Activated CD4-positive, alpha-beta T cell treated with anti-CD3 and anti-CD28 coated beads for 36 hours (primary cell): ENCODE results near the gene FLOT2. TPM values are rescaled to one million over a fixed set of nuclear protein-coding genes. Genes with fewer than 3 reads are reported as not detected.

Experiments
- ATAC-seq: fragments of 200-7000 bp; cut with Tn5 transposase; one replicate; pipeline ENCODE4 v1.10.0; 2021; ENCODE audit warnings: mild to moderate bottlenecking, moderate library complexity
- CTCF ChIA-PET: fragments of 350-600 bp; sonication (Branson Sonifier 250); formaldehyde crosslinking; loops from one replicate; lab custom pipeline; 2021; ENCODE audit warnings: antibody characterized with exemption; lab: Charles Lee
- POLR2A ChIA-PET: fragments of 350-600 bp; sonication (Branson Sonifier 250); formaldehyde crosslinking; loops from one replicate; lab custom pipeline; 2021; ENCODE audit warnings: antibody characterized with exemption, inconsistent platforms; lab: Charles Lee
- DNase-seq: peaks from one replicate; pipeline ENCODE4 v3.0.0-alpha.2; 2020
- H3K27ac Mint-ChIP-seq: one replicate; pipeline ENCODE4 v1.8.0; 2021; ENCODE audit warnings: mixed read lengths
- H3K27me3 Mint-ChIP-seq: one replicate; pipeline ENCODE4 v1.8.0; 2021; ENCODE audit warnings: mixed read lengths
- H3K36me3 Mint-ChIP-seq: one replicate; pipeline ENCODE4 v1.8.0; 2021; ENCODE audit warnings: low read depth, mixed read lengths
- H3K4me1 Mint-ChIP-seq: one replicate; pipeline ENCODE4 v1.8.0; 2021; ENCODE audit warnings: mixed read lengths
- H3K4me3 Mint-ChIP-seq: one replicate; pipeline ENCODE4 v1.8.0; 2021; ENCODE audit warnings: mild to moderate bottlenecking, moderate library complexity, mixed read lengths
- H3K9me3 Mint-ChIP-seq: one replicate; pipeline ENCODE4 v1.8.0; 2021; ENCODE audit warnings: low read depth, mixed read lengths
- intact Hi-C, 2 experiments: fragments of 100-400 bp; cut with DNase I in 1 of 2; cut with micrococcal nuclease in 1 of 2; formaldehyde crosslinking; loops; one replicate each; pipeline versions ENCODE4 v1.14.2 to v1.15.1; 2022 to 2024; cut with DNase I, micrococcal nuclease
- total RNA-seq, 2 experiments: library from RNA; stranded (reverse); gene quantifications; one replicate each; pipeline ENCODE4 v1.2.3, GENCODE V29; 2021

FLOT2 gene, protein sequence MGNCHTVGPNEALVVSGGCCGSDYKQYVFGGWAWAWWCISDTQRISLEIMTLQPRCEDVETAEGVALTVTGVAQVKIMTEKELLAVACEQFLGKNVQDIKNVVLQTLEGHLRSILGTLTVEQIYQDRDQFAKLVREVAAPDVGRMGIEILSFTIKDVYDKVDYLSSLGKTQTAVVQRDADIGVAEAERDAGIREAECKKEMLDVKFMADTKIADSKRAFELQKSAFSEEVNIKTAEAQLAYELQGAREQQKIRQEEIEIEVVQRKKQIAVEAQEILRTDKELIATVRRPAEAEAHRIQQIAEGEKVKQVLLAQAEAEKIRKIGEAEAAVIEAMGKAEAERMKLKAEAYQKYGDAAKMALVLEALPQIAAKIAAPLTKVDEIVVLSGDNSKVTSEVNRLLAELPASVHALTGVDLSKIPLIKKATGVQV
- 10 to 100 TPM; 81.3 to 88.4 TPM for total RNA-seq

DNA sequence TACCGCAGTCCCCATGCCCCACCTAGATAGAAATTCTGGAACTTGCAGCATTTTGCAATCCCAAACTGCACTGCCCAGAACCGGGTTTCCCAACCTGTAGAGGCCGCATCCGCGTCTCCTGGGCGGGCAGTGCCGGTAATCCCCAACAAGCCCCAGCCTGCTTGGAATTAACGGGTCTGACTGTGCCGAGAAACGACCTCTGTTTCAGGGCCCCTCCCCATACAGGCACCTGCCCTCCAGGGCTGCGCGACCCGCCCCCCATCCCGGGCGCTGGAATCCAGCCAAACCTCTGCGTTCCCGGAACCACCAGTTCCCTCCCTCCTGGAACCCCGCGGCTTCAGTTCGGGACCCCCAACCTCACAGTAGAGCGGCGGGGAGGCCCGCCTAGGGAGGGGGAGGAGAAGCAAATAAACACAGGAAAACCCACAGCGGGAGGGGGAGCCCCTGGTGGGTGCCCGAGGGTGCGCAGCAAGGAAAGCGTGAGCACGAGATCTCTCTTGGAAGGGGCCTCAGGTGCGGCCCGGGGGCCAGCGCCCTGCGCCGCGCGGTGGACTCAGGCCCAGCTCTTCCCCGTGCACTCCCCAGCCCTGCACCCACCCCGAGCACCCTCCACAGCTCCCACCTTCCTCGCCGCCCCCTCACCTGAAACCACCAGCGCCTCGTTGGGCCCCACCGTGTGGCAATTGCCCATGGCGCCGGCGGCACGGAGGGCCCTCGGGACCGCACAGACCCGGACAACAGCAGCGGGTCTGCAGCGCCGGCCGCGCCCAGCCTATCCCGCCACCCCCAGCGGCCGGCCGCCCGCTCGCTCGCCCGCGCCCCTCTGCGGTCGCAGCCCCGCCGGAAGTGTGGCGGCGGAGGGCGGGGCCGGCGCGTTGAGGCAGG is at the start of gene FLOT2:
TSS of gene FLOT2 (minus strand) at position 850 of the 885 bp plus-strand sequence. CDS start at position 691, 159 bp downstream.
- POLR2A ChIA-PET: interaction anchor here (0.6 to 0.9 kb wide), 2 partner anchors 46 to 52 kb away, joined by 4 read pairs; no protein-coding TSS in a partner anchor
- Mint-ChIP-seq H3K9me3 (no peaks in the 10 kb centered on the region), H3K27me3 (no peaks in the 10 kb centered on the region), H3K4me3 (peak within 1 kb of the TSS; percentile 93), H3K4me1 (peaks cover 73% of the 10 kb centered on the region), H3K27ac (peak within 1 kb of the TSS; percentile 93), H3K36me3 (peaks cover 35% of the 10 kb centered on the region)
- intact Hi-C loops: loop anchor here (1.0 to 2.0 kb wide), 4 partner anchors 42 to 242 kb away; partner anchors contain the start of gene ERAL1 (in 1 of the 2)
- CTCF ChIA-PET: interaction anchor here (0.6 to 2.5 kb wide), 18 partner anchors 12 to 1427 kb away, joined by 3 to 9 read pairs (median 4); partner anchors contain the start of genes FAM222B and PHF12
- peak; percentile 84 for DNase-seq
- ATAC-seq: peak; percentile 59

DNA sequence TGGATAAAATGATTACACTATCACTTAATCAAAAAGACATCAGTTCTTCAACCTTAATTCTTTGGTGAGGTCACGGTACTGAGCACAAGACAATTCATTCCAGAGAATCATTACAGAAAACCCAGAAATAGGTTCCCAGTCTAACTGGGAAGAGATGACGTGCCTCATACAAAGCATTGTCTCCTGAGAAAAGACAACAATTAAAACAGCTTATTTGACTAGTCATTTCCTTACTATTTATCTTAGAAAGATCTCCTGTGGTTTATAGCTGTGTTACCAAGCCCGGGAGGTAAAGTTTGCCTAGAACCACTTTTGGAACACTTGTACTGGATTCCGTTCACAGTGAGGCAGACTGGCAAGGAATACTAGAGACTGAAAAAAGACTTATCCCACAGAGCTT is 48.7 kb upstream of the FLOT2 start:
- H3K36me3 Mint-ChIP-seq: peaks cover 66% of the 10 kb centered on the region
- intact Hi-C loops: loop anchor here in 1 of 2 experiments (1.0 to 5.0 kb wide), 2 partner anchors 20 to 1654 kb away; partner anchors contain the start of gene WSB1
- ChIA-PET CTCF (interaction anchor here (0.6 to 4.2 kb wide), 7 partner anchors 9 to 218 kb away, joined by 3 to 26 read pairs (median 10); no protein-coding TSS in a partner anchor), POLR2A (interaction anchor here (0.6 to 1.0 kb wide), 3 partner anchors 215 to 227 kb away, joined by 3 read pairs; partner anchors contain the start of gene RPL23A)
- DNase-seq (no peak), ATAC-seq (peak; percentile 5)
- peak overlapping the region; percentile 56 for H3K4me3 Mint-ChIP-seq
- peaks cover 68% of the 10 kb centered on the region for H3K4me1 Mint-ChIP-seq
- no peaks in the 10 kb centered on the region for H3K27me3 Mint-ChIP-seq
- H3K27ac Mint-ChIP-seq: peak overlapping the region; percentile 87
- no peaks in the 10 kb centered on the region for H3K9me3 Mint-ChIP-seq

DNA sequence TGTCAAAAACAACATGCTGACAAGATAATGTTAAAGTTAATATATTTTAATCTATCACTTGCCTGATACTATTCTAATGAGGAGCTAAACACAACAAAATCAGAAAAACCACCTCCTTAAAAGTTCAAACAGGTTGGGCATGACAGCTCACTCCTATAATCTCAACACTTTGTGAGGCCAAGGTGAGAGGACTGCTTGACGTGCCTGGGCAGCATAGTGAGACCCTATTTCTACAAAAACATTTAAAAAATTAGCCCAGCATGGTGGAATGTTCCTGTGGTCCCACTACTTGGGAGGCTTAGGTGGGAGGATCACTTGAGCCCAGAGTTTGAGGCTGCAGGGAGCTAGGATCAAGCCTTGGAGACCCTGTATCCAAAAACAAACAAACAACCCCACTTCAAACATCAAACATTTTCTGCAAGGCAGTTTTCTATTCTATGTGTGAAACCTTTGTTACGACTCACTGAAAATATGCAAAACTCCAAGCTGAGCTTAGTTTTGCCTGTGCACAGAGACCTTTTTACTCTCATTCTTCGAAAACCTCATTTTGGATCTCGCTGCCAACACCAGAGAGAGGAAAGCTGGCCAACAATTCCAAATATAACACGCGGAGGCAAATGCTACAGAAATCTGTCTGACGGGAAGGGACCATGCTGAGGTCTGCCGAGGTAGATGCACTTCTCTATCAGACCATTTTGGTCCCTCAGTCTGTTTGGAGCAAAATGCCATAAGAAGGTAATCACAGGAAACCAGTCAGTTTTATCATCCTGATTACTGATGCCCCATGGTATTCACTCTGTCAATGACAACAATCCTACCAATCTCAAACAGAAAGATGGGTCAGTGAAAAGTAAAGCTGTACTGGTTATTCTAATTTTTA is 47.6 kb upstream of the FLOT2 start:
- no peaks in the 10 kb centered on the region for H3K27me3 Mint-ChIP-seq
- DNase-seq (no peak), ATAC-seq (no peak)
- H3K4me1 Mint-ChIP-seq: peaks cover 79% of the 10 kb centered on the region
- POLR2A ChIA-PET: interaction anchor here (0.8 kb wide), 1 partner anchor 18 kb away, joined by 4 read pairs; no protein-coding TSS in a partner anchor
- intact Hi-C loops: loop anchor here in 1 of 2 experiments (5.0 kb wide), 1 partner anchor 1653 kb away; the partner anchor contains the start of gene WSB1
- H3K9me3 Mint-ChIP-seq: no peaks in the 10 kb centered on the region
- peaks cover 64% of the 10 kb centered on the region for H3K36me3 Mint-ChIP-seq
- peak overlapping the region; percentile 87 for H3K27ac Mint-ChIP-seq
- CTCF ChIA-PET: interaction anchor here (0.5 to 4.2 kb wide), 8 partner anchors 8 to 177 kb away, joined by 3 to 26 read pairs (median 7); no protein-coding TSS in a partner anchor
- no peak overlapping the region for H3K4me3 Mint-ChIP-seq

DNA sequence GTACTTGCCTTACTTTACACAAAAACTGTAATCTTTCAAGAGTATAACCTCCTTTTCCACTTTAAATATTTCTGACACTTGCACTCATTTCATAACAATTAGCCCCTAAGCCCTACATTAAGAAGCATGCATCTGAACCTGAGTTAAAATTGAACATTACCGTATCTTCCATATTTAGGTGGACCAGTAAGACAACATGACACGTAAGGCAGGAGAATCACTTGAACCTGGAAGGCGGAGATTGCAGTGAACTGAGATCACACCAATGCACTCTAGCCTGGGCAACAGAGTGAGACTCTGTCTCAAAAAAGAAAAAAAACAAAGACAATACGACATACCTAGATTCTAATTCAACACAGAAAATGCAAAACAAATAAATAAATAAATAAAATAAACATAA is 46.8 kb upstream of the FLOT2 start:
- Mint-ChIP-seq H3K36me3 (peaks cover 63% of the 10 kb centered on the region), H3K27me3 (no peaks in the 10 kb centered on the region), H3K9me3 (no peaks in the 10 kb centered on the region), H3K4me1 (peaks cover 86% of the 10 kb centered on the region), H3K4me3 (no peak overlapping the region), H3K27ac (no peak overlapping the region)
- ATAC-seq (no peak), DNase-seq (no peak)
- intact Hi-C loops: no loop called here
- POLR2A ChIA-PET: interaction anchor here (0.8 to 1.0 kb wide), 2 partner anchors 16 to 18 kb away, joined by 3 to 4 read pairs; no protein-coding TSS in a partner anchor
- CTCF ChIA-PET: interaction anchor here (0.5 to 3.2 kb wide), 8 partner anchors 9 to 181 kb away, joined by 3 to 20 read pairs (median 4); no protein-coding TSS in a partner anchor

DNA sequence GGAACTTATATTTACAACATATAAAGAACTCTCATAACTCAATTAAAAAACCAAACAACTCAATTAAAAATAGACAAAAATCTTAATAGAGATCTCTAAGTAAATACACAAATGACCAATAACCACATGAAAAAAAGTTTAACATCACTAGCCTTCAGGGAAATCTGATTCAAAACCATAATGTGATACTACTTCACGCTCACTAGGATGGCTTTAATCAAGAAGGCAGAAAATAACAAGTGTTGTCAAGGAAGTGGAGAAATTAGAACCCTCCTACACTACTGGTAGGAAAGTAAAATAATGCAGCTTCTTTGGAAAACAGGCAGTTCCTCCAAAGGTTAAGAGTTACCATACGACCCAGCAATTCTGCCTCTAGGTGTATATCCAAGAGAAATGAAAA is 45.4 kb upstream of the FLOT2 start:
- DNase-seq (no peak), ATAC-seq (no peak)
- CTCF ChIA-PET: interaction anchor here (1.1 to 2.9 kb wide), 5 partner anchors 9 to 179 kb away, joined by 3 to 9 read pairs (median 4); partner anchors contain the start of gene PHF12
- Mint-ChIP-seq H3K9me3 (no peaks in the 10 kb centered on the region), H3K36me3 (peaks cover 60% of the 10 kb centered on the region), H3K27me3 (no peaks in the 10 kb centered on the region), H3K4me1 (peaks cover 89% of the 10 kb centered on the region), H3K4me3 (no peak overlapping the region), H3K27ac (no peak overlapping the region)
- intact Hi-C loops: no loop called here
- POLR2A ChIA-PET: no interaction called here

DNA sequence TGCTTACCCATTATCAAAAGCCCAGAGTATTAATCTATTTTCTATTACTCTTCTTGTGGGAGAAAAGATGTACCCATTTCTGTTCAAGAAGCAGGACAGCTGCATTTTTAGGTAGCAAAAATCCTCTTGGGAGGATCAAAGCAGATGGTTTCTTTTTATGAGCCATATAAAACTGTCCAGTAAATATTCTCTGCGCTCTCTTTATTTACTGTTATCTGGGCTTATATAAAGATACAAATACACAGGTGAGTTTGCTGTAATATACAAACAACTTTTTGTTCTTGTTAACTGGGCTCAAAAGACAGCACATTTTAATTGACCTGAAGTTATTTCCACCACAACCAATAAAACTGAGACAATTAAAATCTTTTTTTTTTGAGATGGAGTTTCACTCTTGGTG is 43.7 kb upstream of the FLOT2 start:
- no peak for DNase-seq
- peaks cover 48% of the 10 kb centered on the region for H3K36me3 Mint-ChIP-seq
- no peak overlapping the region for H3K4me3 Mint-ChIP-seq
- intact Hi-C loops: loop anchor here in 1 of 2 experiments (2.0 kb wide), 1 partner anchor 14 kb away; no protein-coding TSS in a partner anchor
- peaks cover 86% of the 10 kb centered on the region for H3K4me1 Mint-ChIP-seq
- no peak overlapping the region for H3K27ac Mint-ChIP-seq
- H3K9me3 Mint-ChIP-seq: no peaks in the 10 kb centered on the region
- ATAC-seq: no peak
- POLR2A ChIA-PET: no interaction called here
- CTCF ChIA-PET: interaction anchor here (2.0 to 2.9 kb wide), 4 partner anchors 11 to 177 kb away, joined by 6 to 9 read pairs (median 8); no protein-coding TSS in a partner anchor
- no peaks in the 10 kb centered on the region for H3K27me3 Mint-ChIP-seq

DNA sequence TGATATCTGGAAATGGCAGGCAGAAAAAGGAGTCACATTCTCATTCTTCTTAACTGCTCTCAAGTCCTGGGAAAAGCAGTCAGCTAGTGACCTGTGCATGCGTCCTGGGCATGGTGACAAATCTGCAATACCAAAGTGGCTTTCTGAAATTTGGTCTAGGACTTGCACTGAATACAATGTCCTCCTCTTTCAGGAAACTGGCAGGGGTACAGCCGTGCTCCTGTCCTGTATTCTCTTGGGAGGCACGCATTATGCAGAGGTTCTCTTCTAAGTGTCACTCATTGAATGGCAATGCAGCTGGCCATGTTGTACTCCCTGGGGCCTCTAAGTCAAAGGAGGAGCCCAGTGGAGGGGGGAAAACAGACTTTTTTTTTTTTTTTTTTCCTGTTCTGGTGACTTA is 43.1 kb upstream of the FLOT2 start:
- ChIA-PET POLR2A (no interaction called here), CTCF (interaction anchor here (0.5 to 2.6 kb wide), 4 partner anchors 10 to 196 kb away, joined by 3 to 8 read pairs (median 7); no protein-coding TSS in a partner anchor)
- H3K27ac Mint-ChIP-seq: peak overlapping the region; percentile 63
- peaks cover 47% of the 10 kb centered on the region for H3K36me3 Mint-ChIP-seq
- intact Hi-C loops: loop anchor here in 1 of 2 experiments (2.0 kb wide), 1 partner anchor 14 kb away; no protein-coding TSS in a partner anchor
- H3K27me3 Mint-ChIP-seq: no peaks in the 10 kb centered on the region
- ATAC-seq (no peak), DNase-seq (no peak)
- H3K4me1 Mint-ChIP-seq: peaks cover 85% of the 10 kb centered on the region
- H3K4me3 Mint-ChIP-seq: no peak overlapping the region
- H3K9me3 Mint-ChIP-seq: no peaks in the 10 kb centered on the region

DNA sequence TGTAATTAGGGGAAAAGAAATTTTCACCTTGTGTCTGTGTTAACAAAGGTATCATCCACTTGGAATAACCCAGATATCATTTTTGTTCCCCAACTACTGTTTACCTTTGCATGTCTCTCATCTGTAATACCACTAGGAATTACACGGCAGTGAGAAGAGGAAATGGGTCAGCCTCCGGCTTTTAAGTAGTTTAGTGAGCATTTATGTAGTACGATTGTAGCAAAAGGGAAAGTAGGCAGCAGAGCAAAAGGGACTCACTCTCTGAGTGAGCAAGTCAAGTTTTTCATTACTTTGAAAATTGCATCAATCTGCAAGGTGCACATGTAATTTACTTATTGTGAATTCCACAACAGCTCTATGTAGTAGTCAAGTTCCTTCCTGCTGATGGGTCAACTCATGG is 42.6 kb upstream of the FLOT2 start:
- DNase-seq (no peak), ATAC-seq (peak; percentile 85)
- no peaks in the 10 kb centered on the region for H3K27me3 Mint-ChIP-seq
- peaks cover 42% of the 10 kb centered on the region for H3K36me3 Mint-ChIP-seq
- intact Hi-C loops: loop anchor here in 1 of 2 experiments (2.0 kb wide), 1 partner anchor 13 kb away; no protein-coding TSS in a partner anchor
- peaks cover 84% of the 10 kb centered on the region for H3K4me1 Mint-ChIP-seq
- no peaks in the 10 kb centered on the region for H3K9me3 Mint-ChIP-seq
- CTCF ChIA-PET: interaction anchor here (0.5 to 2.6 kb wide), 5 partner anchors 10 to 213 kb away, joined by 3 to 8 read pairs (median 6); no protein-coding TSS in a partner anchor
- POLR2A ChIA-PET: no interaction called here
- no peak overlapping the region for H3K4me3 Mint-ChIP-seq
- peak overlapping the region; percentile 63 for H3K27ac Mint-ChIP-seq

DNA sequence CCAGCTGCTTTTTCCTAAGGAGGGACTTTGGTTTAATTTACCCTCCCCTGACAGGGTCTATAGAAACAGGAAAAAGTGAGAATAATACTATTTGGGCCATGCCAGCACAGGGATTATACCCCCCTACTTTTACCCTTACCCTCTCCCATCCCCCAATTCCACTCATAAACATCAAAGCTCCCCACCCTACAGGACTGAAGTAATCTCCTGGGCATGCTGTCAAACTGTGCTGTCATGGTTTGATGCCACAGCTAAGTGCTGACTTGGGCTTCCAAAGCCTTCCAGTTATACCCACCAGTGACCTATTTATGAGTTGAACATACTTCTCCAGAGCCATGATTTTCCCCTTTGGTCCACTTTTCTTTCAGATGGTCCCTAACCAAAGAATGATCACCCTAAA is 41.0 kb upstream of the FLOT2 start:
- Mint-ChIP-seq H3K4me3 (no peak overlapping the region), H3K4me1 (peaks cover 79% of the 10 kb centered on the region), H3K36me3 (peaks cover 39% of the 10 kb centered on the region), H3K9me3 (no peaks in the 10 kb centered on the region), H3K27ac (peak overlapping the region; percentile 12), H3K27me3 (no peaks in the 10 kb centered on the region)
- no peak for DNase-seq
- CTCF ChIA-PET: interaction anchor here (0.6 to 2.6 kb wide), 7 partner anchors 8 to 175 kb away, joined by 3 to 10 read pairs (median 3); no protein-coding TSS in a partner anchor
- intact Hi-C loops: no loop called here
- no peak for ATAC-seq
- POLR2A ChIA-PET: no interaction called here
